NT2/D1 (cell line): ENCODE measurements around the gene TMEM164.

Experiments used
- DNase-seq: peaks from one replicate; pipeline ENCODE4 v3.0.0-alpha.2; 2011; ENCODE audit warnings: low read depth, low spot score
- H3K27me3 ChIP-seq: 2 replicates; pipeline ENCODE4 v1.6.0; 2011; ENCODE audit warnings: mild to moderate bottlenecking; ENCODE audit not compliant: insufficient read length, insufficient read depth
- H3K36me3 ChIP-seq: 2 replicates; pipeline ENCODE4 v1.6.1; 2011; ENCODE audit warnings: mild to moderate bottlenecking, low read length, mixed read lengths; ENCODE audit not compliant: insufficient read depth, insufficient read length
- H3K4me1 ChIP-seq: 2 replicates; pipeline ENCODE4 v1.5.1; 2011; ENCODE audit not compliant: insufficient read depth, insufficient read length
- H3K4me3 ChIP-seq: 2 replicates; pipeline ENCODE4 v1.5.1; 2011; ENCODE audit warnings: low read depth; ENCODE audit not compliant: insufficient read length
- H3K9ac ChIP-seq: 2 replicates; pipeline ENCODE4 v1.6.0; 2011; ENCODE audit warnings: low read depth; ENCODE audit not compliant: insufficient read length
- H3K9me3 ChIP-seq: 2 replicates; pipeline ENCODE4 v1.5.1; 2011; ENCODE audit warnings: mild to moderate bottlenecking, low read length; ENCODE audit not compliant: insufficient read depth
- SUZ12 ChIP-seq: IDR thresholded peaks from 2 replicates; pipeline ENCODE4 v1.6.1; 2011; ENCODE audit not compliant: insufficient read length, insufficient read depth; ENCODE audit errors: extremely low read depth
- YY1 ChIP-seq: IDR thresholded peaks from 2 replicates; pipeline ENCODE4 v1.6.1; 2011; ENCODE audit not compliant: insufficient read length, insufficient read depth
- ZNF274 ChIP-seq: IDR thresholded peaks from 2 replicates; pipeline ENCODE4 v1.6.1; 2011; ENCODE audit warnings: mild to moderate bottlenecking, low read depth, low read length

TMEM164 gene

GRCh38 chrX:110116066-110116980 is 113.4 kb downstream of the TMEM164 start:
- Histone ChIP-seq H3K36me3 (no peaks in the 10 kb centered on the region), H3K27me3 (no peaks in the 10 kb centered on the region), H3K4me1 (no peaks in the 10 kb centered on the region), H3K9ac (no peak overlapping the region), H3K9me3 (no peaks in the 10 kb centered on the region), H3K4me3 (no peak overlapping the region)
- TF ChIP-seq SUZ12 = no peak
- TF ChIP-seq YY1 = no peak
- no peak for TF ChIP-seq ZNF274
- no peak for DNase-seq

- Histone ChIP-seq H3K9me3 (no peaks in the 10 kb centered on the region), H3K9ac (no peak overlapping the region), H3K4me1 (no peaks in the 10 kb centered on the region), H3K27me3 (no peaks in the 10 kb centered on the region), H3K4me3 (no peak overlapping the region), H3K36me3 (no peaks in the 10 kb centered on the region)
- TF ChIP-seq SUZ12 (no peak), ZNF274 (no peak), YY1 (no peak)
- DNase-seq = no peak
Observed at GRCh38 chrX:110118530-110118929, 115.6 kb downstream of the TMEM164 start.

GRCh38 chrX:110119480-110119879 is 116.6 kb downstream of the TMEM164 start:
- TF ChIP-seq ZNF274 = no peak
- TF ChIP-seq SUZ12 = no peak
- TF ChIP-seq YY1 = no peak
- no peak overlapping the region for H3K9ac ChIP-seq
- no peaks in the 10 kb centered on the region for H3K4me1 ChIP-seq
- no peak overlapping the region for H3K4me3 ChIP-seq
- H3K36me3 ChIP-seq = no peaks in the 10 kb centered on the region
- H3K27me3 ChIP-seq = no peaks in the 10 kb centered on the region
- no peak for DNase-seq
- no peaks in the 10 kb centered on the region for H3K9me3 ChIP-seq

- TF ChIP-seq YY1 (no peak), SUZ12 (no peak), ZNF274 (no peak)
- no peaks in the 10 kb centered on the region for H3K9me3 ChIP-seq
- H3K36me3 ChIP-seq = no peaks in the 10 kb centered on the region
- H3K9ac ChIP-seq = no peak overlapping the region
- no peak for DNase-seq
- no peaks in the 10 kb centered on the region for H3K4me1 ChIP-seq
- H3K4me3 ChIP-seq = no peak overlapping the region
- no peaks in the 10 kb centered on the region for H3K27me3 ChIP-seq
Observed at GRCh38 chrX:110120025-110120424, 117.1 kb downstream of the TMEM164 start.

GRCh38 chrX:110123331-110123782 is 120.4 kb downstream of the TMEM164 start:
- no peak for DNase-seq
- Histone ChIP-seq H3K9me3 (no peaks in the 10 kb centered on the region), H3K27me3 (no peaks in the 10 kb centered on the region), H3K9ac (no peak overlapping the region), H3K4me1 (no peaks in the 10 kb centered on the region), H3K36me3 (no peaks in the 10 kb centered on the region), H3K4me3 (no peak overlapping the region)
- TF ChIP-seq YY1 = no peak
- no peak for TF ChIP-seq ZNF274
- no peak for TF ChIP-seq SUZ12

GRCh38 chrX:110125446-110126162 is 122.7 kb downstream of the TMEM164 start:
- H3K4me3 ChIP-seq = no peak overlapping the region
- no peaks in the 10 kb centered on the region for H3K4me1 ChIP-seq
- peak; percentile 20 for DNase-seq

GRCh38 chrX:110131031-110131430 is 128.1 kb downstream of the TMEM164 start:
- H3K27me3 ChIP-seq = no peaks in the 10 kb centered on the region
- H3K36me3 ChIP-seq = no peaks in the 10 kb centered on the region
- TF ChIP-seq YY1 (no peak), SUZ12 (no peak), ZNF274 (no peak)
- no peaks in the 10 kb centered on the region for H3K4me1 ChIP-seq
- H3K9me3 ChIP-seq = no peaks in the 10 kb centered on the region
- no peak for DNase-seq
- H3K9ac ChIP-seq = no peak overlapping the region
- H3K4me3 ChIP-seq = no peak overlapping the region

More at GRCh38 chrX:110125446-110126162, 122.7 kb downstream of the TMEM164 start:
- Histone ChIP-seq H3K9me3 (no peaks in the 10 kb centered on the region), H3K36me3 (no peaks in the 10 kb centered on the region), H3K27me3 (no peaks in the 10 kb centered on the region), H3K9ac (no peak overlapping the region)
- no peak for TF ChIP-seq SUZ12
